GM12801 (cell line): ENCODE measurements around the gene DNM2.

Experiments
- TF ChIP-seq, protein P1 (sequence below): IDR thresholded peaks from one replicate; pipeline ENCODE4 v1.5.1; 2011; ENCODE audit warnings: control low read depth; ENCODE audit not compliant: insufficient read length; ENCODE audit errors: extremely low read depth

The DNM2 gene

GRCh38 chr19:10751109-10751953 lies 33.5 kb downstream of the DNM2 start:
- TF ChIP-seq, protein P1, sequence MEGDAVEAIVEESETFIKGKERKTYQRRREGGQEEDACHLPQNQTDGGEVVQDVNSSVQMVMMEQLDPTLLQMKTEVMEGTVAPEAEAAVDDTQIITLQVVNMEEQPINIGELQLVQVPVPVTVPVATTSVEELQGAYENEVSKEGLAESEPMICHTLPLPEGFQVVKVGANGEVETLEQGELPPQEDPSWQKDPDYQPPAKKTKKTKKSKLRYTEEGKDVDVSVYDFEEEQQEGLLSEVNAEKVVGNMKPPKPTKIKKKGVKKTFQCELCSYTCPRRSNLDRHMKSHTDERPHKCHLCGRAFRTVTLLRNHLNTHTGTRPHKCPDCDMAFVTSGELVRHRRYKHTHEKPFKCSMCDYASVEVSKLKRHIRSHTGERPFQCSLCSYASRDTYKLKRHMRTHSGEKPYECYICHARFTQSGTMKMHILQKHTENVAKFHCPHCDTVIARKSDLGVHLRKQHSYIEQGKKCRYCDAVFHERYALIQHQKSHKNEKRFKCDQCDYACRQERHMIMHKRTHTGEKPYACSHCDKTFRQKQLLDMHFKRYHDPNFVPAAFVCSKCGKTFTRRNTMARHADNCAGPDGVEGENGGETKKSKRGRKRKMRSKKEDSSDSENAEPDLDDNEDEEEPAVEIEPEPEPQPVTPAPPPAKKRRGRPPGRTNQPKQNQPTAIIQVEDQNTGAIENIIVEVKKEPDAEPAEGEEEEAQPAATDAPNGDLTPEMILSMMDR = no peak

DNA sequence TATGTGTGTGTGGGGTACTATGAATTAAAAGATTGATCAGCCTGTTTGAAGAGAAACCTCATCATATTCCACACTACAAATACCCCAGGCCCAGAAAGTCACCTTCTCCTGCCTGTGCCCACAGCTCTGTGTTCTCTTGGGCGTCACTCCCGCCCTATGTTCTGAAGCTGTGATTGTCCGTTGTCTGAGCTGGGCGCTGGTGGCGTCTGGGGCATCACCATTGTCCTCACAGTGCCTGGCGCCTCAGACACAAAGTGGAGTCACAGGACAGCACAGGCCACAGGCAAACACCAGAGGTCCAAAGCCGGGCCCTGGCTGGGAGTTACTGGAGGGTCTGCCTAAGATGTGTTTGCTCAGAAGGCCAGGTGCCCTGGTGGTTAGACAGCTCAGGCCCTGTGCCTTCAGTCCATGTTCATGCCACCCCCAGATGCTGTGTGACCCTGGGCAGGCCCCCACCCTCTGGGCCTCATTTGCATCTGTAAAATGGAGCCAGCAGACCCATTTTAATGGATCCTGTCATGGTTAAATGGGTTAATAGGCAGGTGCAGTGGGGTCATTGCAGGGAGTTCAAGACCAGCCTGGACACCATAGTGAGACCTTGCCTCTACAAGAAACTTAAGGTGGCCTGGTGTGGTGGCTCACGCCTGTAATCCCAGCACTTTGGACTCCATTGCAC lies 34.5 kb downstream of the DNM2 start:
- TF ChIP-seq, protein P1 = no peak

DNA sequence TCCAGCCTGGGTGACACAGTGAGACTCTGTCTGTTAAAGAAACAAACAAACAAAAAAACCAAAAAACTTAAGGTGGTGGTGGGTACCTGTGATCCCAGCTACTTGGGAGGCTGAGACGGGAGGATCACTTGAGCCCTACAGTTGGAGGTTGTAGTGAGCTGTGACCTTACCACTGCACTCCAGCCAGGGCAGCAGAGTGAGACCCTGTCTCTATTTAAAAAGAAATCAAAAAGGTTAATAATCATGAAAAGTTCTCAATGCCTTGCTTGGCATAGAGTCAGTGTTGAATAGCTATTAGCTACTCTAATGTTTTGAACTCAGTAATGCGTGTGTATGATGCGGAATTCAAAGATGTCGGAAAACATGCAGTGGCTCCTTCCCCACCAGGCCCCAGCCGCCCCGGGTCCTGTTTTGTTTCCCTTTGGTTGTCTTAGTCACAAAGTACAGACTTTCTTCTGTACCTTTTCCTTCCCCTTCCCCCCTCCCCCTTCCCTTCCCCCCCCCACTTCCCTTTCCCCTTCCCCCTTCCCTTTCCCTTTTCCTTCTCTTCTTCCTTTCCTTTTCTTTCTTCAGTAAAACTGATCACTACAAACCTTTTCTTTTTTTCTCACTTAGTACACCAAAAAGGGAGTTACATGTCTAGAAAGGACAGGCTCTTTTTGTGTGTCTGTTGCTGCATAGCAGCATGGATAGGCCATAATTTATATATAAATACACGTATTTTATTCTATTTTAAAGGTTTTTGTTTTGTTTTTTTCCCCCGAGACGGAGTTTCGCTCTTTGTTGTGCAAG lies 35.2 kb downstream of the DNM2 start:
- TF ChIP-seq, protein P1 = no peak

DNA sequence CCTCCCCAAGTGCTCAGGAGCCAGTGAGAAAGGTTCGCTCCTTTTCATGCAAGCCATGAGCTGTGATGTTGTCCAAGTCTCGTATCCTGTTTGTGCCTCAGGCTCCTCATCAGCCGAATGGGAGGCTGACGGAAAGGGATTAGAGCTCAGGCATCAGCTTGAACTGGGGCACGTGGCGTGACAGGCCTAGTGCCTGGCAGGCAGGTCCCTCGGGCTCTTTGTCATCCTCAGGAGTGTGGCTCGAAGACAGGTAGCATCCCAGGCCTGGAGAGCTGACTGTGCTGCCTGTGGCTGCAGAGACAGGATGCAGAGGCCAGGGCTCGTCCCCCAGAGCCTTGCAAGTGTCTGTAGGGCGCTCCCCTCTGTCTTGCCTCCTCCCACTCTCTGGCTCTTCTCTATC lies 38.5 kb downstream of the DNM2 start:
- TF ChIP-seq, protein P1 = no peak

- TF ChIP-seq, protein P1 = no peak
Observed at GRCh38 chr19:10756791-10757190, 38.9 kb downstream of the DNM2 start.

GRCh38 chr19:10758978-10759377 lies 41.1 kb downstream of the DNM2 start:
- TF ChIP-seq, protein P1 = no peak
